Measurements from ENCODE around the gene NMD3.

GRCh38 chr3:161247049-161247448 lies 25.9 kb downstream of the NMD3 start:
- TF ChIP-seq CTCF (IDR thresholded peaks at IDR 0.05; ENCODE audit: insufficient read depth, low read length, poor library complexity, severe bottlenecking): no peak
- no peak for TF ChIP-seq EZH2phosphoT487 (conservative IDR thresholded peaks at IDR 0.05; ENCODE audit: low read length)
